SH-SY5Y (cell line): ENCODE data around the gene TMEM232.

Experiments
- GATA2 ChIP-seq: IDR thresholded peaks from 2 replicates; pipeline ENCODE4 v1.6.1; 2011; ENCODE audit warnings: mild to moderate bottlenecking, low read depth, low read length
- GATA3 ChIP-seq: IDR thresholded peaks from 2 replicates; pipeline ENCODE4 v1.6.1; 2011; ENCODE audit warnings: low read depth, mild to moderate bottlenecking, low read length, moderate library complexity

GRCh38 chr5:110588286-110588980 lies 138.0 kb downstream of the TMEM232 start:
- no peak for TF ChIP-seq GATA2
- TF ChIP-seq GATA3, result no peak
